K562 (cell line): ENCODE results near the gene NPB. TPM values are rescaled to one million over a fixed set of nuclear protein-coding genes. Genes with fewer than 3 reads are reported as not detected.

Source experiments
- BDP1 ChIP-seq: IDR thresholded peaks from 3 replicates; pipeline ENCODE4 v1.6.1; 2011; ENCODE audit not compliant: insufficient read length, insufficient read depth
- DACH1 ChIP-seq: fragments of 450-650 bp; IDR thresholded peaks from 2 replicates; pipeline ENCODE4 v1.6.1; 2018; ENCODE audit not compliant: partially characterized antibody
- KAT7 ChIP-seq: sonication (generic); formaldehyde crosslinking; IDR thresholded peaks from 2 replicates; pipeline ENCODE4 v1.8.0; 2022; ENCODE audit warnings: missing genetic modification reagents, mild to moderate bottlenecking, borderline replicate concordance
- MAFK ChIP-seq: IDR thresholded peaks from 2 replicates; pipeline ENCODE4 v1.6.1; 2011; ENCODE audit warnings: low read length, improper control_type of control experiment
- POLR2AphosphoS5 ChIP-seq: IDR thresholded peaks from 2 replicates; pipeline ENCODE4 v1.6.1; 2011; ENCODE audit warnings: mild to moderate bottlenecking, low read depth, low read length, moderate library complexity; ENCODE audit not compliant: control insufficient read depth, insufficient read depth
- RAD21 ChIP-seq, 2 experiments: fragments of 250-450 bp in 1 of 2; fragments of 450-650 bp in 1 of 2; sonication (Bioruptor Pico) in 1 of 2; formaldehyde crosslinking in 1 of 2; IDR thresholded peaks in 1 of 2; conservative IDR thresholded peaks in 1 of 2; 2 replicates each; pipeline versions ENCODE4 v1.4.0 to v1.8.0; 2020 to 2022; ENCODE audit warnings: mild to moderate bottlenecking in 2 of 2, moderate library complexity in 1 of 2
- RAD51 ChIP-seq: fragments of 450-650 bp; IDR thresholded peaks from 2 replicates; pipeline ENCODE4 v1.7.1; 2016; ENCODE audit warnings: low read depth, mild to moderate bottlenecking, borderline replicate concordance
- RBFOX2 ChIP-seq: fragments of 200-400 bp; formaldehyde crosslinking; IDR thresholded peaks from 2 replicates; pipeline ENCODE4 v1.6.1; 2017; ENCODE audit warnings: low read depth, mild to moderate bottlenecking, low read length, moderate library complexity
- SOX6 ChIP-seq: fragments of 450-650 bp; IDR thresholded peaks from 2 replicates; pipeline ENCODE4 v1.6.1; 2014; ENCODE audit warnings: mild to moderate bottlenecking
- TCFL5 ChIP-seq: fragments of 250-450 bp; sonication (Bioruptor Pico); conservative IDR thresholded peaks from 2 replicates; pipeline ENCODE4 v1.6.1; 2021; ENCODE audit warnings: mild to moderate bottlenecking, moderate library complexity, matching md5 sums
- ZC3H8 ChIP-seq: fragments of 450-650 bp; IDR thresholded peaks from 2 replicates; pipeline ENCODE4 v1.6.1; 2017
- ZNF184 ChIP-seq: sonication (generic); formaldehyde crosslinking; IDR thresholded peaks from 2 replicates; pipeline ENCODE4 v1.5.0; 2020; ENCODE audit warnings: missing genetic modification reagents
- ZNF41 ChIP-seq: fragments of 250-450 bp; sonication (Bioruptor Pico); conservative IDR thresholded peaks from 2 replicates; pipeline ENCODE4 v1.4.0; 2020; ENCODE audit warnings: mild to moderate bottlenecking
- ZZZ3 ChIP-seq: fragments of 450-650 bp; IDR thresholded peaks from 2 replicates; pipeline ENCODE4 v1.6.1; 2016; ENCODE audit warnings: antibody characterized with exemption, mild to moderate bottlenecking, moderate library complexity
- polyA plus RNA-seq, 8 experiments: library from polyadenylated mRNA; depleted of rRNA in 4 of 8; stranded (reverse) in 5 of 8; unstranded in 3 of 8; fragments of >200 nt; fragmentation: Nextera tagmentation in 2 of 8; fragmentation: Illumina TruSeq in 1 of 8; extraction: Ambion mirVana in 2 of 8; extraction: Trizol in 1 of 8; gene quantifications; 2 replicates each; pipeline versions ENCODE4 v1.2.1 to v1.2.3, GENCODE V29; 2011 to 2014; ENCODE audit warnings: inconsistent platforms in 1 of 8, missing spikeins in 1 of 8
- total RNA-seq, 7 experiments: library from RNA; depleted of rRNA in 6 of 7; stranded (reverse); fragments of >200 nt in 6 of 7; fragmentation: Illumina TruSeq in 2 of 7; extraction: Trizol in 2 of 7; gene quantifications; 2 replicates each; pipeline versions ENCODE4 v1.2.1 to v1.2.3, GENCODE V29; 2011 to 2021; ENCODE audit warnings: low replicate concordance in 1 of 7
- TF ChIP-seq, protein P1 (sequence below), 3 experiments: IDR thresholded peaks in 2 of 3; conservative IDR thresholded peaks in 1 of 3; 2 replicates each; pipeline ENCODE4 v1.5.1; 2011 to 2012; ENCODE audit warnings: low read length in 3 of 3, mild to moderate bottlenecking in 3 of 3, control low read depth in 2 of 3, improper control_type of control experiment in 1 of 3, inconsistent platforms in 1 of 3, low read depth in 1 of 3, mixed read lengths in 1 of 3, moderate library complexity in 1 of 3; ENCODE audit not compliant: insufficient read depth in 2 of 3
- TF ChIP-seq, protein P2 (sequence below): IDR thresholded peaks from 2 replicates; pipeline ENCODE4 v1.6.1; 2016; ENCODE audit warnings: missing genetic modification characterization, missing compliant biosample characterization
- TF ChIP-seq, protein P3 (sequence below), 2 experiments: fragments of 450-650 bp in 1 of 2; sonication (generic) in 1 of 2; formaldehyde crosslinking in 1 of 2; IDR thresholded peaks in 1 of 2; conservative IDR thresholded peaks in 1 of 2; 2 replicates each; pipeline versions ENCODE4 v1.6.1 to v1.8.1; 2016 to 2023; ENCODE audit warnings: mild to moderate bottlenecking in 2 of 2, moderate library complexity in 2 of 2, inconsistent platforms in 1 of 2, missing genetic modification reagents in 1 of 2
- TF ChIP-seq, protein P4 (sequence below), 2 experiments: fragments of 200-800 bp in 1 of 2; sonication (Bioruptor generic) in 1 of 2; sonication (generic) in 1 of 2; formaldehyde crosslinking in 1 of 2; IDR thresholded peaks in 1 of 2; conservative IDR thresholded peaks in 1 of 2; 2 replicates each; pipeline versions ENCODE4 v1.5.0 to v1.6.1; 2016 to 2020; ENCODE audit warnings: missing compliant biosample characterization in 1 of 2, missing genetic modification characterization in 1 of 2, missing genetic modification reagents in 1 of 2
- TF ChIP-seq, protein P5 (sequence below): fragments of 250-450 bp; sonication (Bioruptor Pico); IDR thresholded peaks from 2 replicates; pipeline ENCODE4 v1.6.1; 2021; ENCODE audit warnings: mild to moderate bottlenecking

NPB gene
- total and polyA plus RNA-seq, 9 of the 15 experiments (the other 6 are each of a cell fraction or from before 2014, with no cell fraction given): 0.03 to 0.61 (median 0.14) TPM; not detected in 2

DNA sequence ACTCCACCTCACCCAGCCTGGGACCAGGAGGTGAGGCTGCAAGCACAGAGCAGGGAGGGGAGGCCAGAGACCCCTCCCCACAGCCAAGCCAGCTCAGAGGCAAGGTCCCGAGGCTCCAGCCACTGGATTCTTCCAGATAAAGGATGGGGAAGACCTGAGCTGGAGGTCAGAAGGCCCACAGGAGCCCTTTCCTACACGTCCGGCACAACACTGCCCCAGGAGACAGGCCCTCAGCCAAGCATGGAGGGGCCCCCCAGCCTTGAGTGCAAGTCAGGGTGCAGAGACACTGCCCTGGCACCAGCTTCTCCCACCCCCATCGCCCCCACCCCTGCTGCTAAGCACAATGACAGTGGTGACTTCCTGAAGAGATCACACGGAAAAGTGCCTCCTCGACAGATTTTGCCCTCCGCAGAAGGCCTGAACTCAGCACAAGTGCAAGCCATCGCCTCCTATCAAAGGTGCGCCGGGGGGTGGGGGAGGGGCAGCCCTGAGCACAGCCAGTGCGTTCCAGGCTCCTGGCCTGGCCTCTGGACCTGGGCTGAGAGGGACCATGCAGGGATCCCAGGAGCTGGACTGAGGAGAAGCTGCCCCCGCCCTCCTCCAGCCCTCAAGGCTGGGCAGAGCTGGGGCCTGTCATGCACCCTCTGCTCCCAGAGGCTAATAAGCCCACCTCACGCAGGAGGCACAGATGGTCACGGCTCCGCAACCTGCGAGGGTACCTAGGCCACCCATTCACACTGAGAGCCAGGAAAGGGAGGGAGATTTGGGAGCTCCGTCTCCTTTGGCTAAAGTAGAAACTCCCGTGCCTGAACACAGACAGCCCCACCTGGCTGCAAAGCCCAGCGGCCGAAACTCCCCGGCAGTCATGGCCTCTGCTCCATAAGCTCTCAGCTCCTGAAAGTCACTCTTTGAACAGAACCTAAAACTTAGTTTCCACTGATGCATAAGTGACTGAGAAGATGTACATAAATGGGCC is 22.8 kb downstream of the NPB start (continued):
- no peak for TF ChIP-seq RAD51
- no peak for TF ChIP-seq BDP1
- 0 out of 2 replicates have a peak, but pooled peaks have one; percentile 27 for TF ChIP-seq KAT7 (CRISPR knock-in tag)
- no peak for TF ChIP-seq RAD21 (CRISPR knock-in tag; conservative IDR thresholded peaks at IDR 0.05 in 1 of 2, IDR thresholded peaks at IDR 0.05 in 1 of 2)
- TF ChIP-seq ZNF41 (CRISPR knock-in tag): no peak
- no peak for TF ChIP-seq TCFL5 (CRISPR knock-in tag)
- TF ChIP-seq, protein P1, sequence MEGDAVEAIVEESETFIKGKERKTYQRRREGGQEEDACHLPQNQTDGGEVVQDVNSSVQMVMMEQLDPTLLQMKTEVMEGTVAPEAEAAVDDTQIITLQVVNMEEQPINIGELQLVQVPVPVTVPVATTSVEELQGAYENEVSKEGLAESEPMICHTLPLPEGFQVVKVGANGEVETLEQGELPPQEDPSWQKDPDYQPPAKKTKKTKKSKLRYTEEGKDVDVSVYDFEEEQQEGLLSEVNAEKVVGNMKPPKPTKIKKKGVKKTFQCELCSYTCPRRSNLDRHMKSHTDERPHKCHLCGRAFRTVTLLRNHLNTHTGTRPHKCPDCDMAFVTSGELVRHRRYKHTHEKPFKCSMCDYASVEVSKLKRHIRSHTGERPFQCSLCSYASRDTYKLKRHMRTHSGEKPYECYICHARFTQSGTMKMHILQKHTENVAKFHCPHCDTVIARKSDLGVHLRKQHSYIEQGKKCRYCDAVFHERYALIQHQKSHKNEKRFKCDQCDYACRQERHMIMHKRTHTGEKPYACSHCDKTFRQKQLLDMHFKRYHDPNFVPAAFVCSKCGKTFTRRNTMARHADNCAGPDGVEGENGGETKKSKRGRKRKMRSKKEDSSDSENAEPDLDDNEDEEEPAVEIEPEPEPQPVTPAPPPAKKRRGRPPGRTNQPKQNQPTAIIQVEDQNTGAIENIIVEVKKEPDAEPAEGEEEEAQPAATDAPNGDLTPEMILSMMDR (IDR thresholded peaks at IDR 0.05 in 2 of 3, conservative IDR thresholded peaks at IDR 0.05 in 1 of 3; ENCODE audit: insufficient read depth in 2 of 3, low read depth in 1 of 3, low read length in 3 of 3): peak in 2 of 3 experiments; percentile 16 to 23; a peak in 1 of 6 replicates
- TF ChIP-seq, protein P2, sequence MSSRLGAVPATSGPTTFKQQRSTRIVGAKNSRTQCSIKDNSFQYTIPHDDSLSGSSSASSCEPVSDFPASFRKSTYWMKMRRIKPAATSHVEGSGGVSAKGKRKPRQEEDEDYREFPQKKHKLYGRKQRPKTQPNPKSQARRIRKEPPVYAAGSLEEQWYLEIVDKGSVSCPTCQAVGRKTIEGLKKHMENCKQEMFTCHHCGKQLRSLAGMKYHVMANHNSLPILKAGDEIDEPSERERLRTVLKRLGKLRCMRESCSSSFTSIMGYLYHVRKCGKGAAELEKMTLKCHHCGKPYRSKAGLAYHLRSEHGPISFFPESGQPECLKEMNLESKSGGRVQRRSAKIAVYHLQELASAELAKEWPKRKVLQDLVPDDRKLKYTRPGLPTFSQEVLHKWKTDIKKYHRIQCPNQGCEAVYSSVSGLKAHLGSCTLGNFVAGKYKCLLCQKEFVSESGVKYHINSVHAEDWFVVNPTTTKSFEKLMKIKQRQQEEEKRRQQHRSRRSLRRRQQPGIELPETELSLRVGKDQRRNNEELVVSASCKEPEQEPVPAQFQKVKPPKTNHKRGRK (tag): no peak
- TF ChIP-seq, protein P3, sequence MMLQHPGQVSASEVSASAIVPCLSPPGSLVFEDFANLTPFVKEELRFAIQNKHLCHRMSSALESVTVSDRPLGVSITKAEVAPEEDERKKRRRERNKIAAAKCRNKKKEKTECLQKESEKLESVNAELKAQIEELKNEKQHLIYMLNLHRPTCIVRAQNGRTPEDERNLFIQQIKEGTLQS (IDR thresholded peaks at IDR 0.05): no peak
- TF ChIP-seq, protein P3 (CRISPR knock-in tag; conservative IDR thresholded peaks at IDR 0.05): no peak
- TF ChIP-seq ZC3H8: no peak
- 0 out of 2 replicates have a peak, but pooled peaks have one; percentile 45 for TF ChIP-seq RBFOX2
- 0 out of 2 replicates have a peak, but pooled peaks have one; percentile 11 for TF ChIP-seq POLR2AphosphoS5
- no peak for TF ChIP-seq ZNF184
- TF ChIP-seq SOX6: no peak
- TF ChIP-seq, protein P4, sequence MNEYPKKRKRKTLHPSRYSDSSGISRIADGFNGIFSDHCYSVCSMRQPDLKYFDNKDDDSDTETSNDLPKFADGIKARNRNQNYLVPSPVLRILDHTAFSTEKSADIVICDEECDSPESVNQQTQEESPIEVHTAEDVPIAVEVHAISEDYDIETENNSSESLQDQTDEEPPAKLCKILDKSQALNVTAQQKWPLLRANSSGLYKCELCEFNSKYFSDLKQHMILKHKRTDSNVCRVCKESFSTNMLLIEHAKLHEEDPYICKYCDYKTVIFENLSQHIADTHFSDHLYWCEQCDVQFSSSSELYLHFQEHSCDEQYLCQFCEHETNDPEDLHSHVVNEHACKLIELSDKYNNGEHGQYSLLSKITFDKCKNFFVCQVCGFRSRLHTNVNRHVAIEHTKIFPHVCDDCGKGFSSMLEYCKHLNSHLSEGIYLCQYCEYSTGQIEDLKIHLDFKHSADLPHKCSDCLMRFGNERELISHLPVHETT (CRISPR knock-in tag; conservative IDR thresholded peaks at IDR 0.05 in 1 of 2, IDR thresholded peaks at IDR 0.05 in 1 of 2): no peak
- no peak for TF ChIP-seq DACH1
- TF ChIP-seq, protein P5, sequence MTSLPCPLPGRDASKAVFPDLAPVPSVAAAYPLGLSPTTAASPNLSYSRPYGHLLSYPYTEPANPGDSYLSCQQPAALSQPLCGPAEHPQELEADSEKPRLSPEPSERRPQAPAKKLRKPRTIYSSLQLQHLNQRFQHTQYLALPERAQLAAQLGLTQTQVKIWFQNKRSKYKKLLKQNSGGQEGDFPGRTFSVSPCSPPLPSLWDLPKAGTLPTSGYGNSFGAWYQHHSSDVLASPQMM (CRISPR knock-in tag): no peak
- TF ChIP-seq ZZZ3: no peak
- TF ChIP-seq MAFK: peak; percentile 71
